Subcutaneous adipose tissue (tissue), 4 donors: ENCODE results near the gene SLC8A2. TPM values are rescaled to one million over a fixed set of nuclear protein-coding genes. Genes with fewer than 3 reads are reported as not detected.

Experiments
- total RNA-seq, 4 donors: library from RNA; depleted of rRNA; stranded (reverse); fragments of >200 nt; gene quantifications; one replicate each; pipeline ENCODE4 v1.1.0, GENCODE V29; 2016
- TF ChIP-seq, protein P1 (sequence below): fragments of 450-650 bp; IDR thresholded peaks from one replicate; pipeline ENCODE4 v1.5.1; 2016; ENCODE audit warnings: low read depth, mild to moderate bottlenecking, control low read depth, antibody characterized with exemption, moderate library complexity

The SLC8A2 gene
- total RNA-seq, 4 donors from 2014 or later: 0.17 to 4.3 (median 0.22) TPM; not detected in 1

DNA sequence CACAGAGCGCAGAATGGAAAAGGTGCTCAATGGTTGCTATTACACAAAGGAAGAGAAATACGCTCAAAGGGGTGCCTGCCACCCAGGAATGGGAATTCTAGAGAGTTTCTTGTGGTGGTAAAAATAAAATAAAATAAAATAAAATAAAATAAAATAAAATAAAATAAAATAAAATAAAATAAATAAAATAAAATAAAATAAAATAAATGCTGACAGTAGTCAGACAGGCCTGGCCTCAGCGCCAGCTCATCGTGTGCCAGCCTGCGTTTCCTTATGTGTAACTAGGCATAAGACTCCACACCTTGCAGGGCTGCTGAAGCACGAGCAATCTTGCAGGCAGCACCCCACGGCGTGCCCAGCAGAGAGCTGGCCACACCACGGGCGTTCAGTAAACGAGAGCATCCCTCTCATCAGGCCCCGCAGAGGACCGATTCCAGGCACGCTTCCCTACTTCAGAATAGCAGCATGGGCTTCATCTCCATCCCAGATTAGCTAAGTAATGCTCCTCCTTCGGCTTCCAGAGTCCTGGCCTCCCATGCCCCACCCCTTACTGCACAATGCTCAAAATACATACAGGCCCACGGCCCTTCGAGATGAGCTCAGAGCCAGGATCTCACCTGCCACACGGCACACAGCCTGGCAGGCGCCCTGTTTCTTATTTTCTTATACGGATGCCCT, 37.6 kb upstream of the SLC8A2 start:
- TF ChIP-seq, protein P1, sequence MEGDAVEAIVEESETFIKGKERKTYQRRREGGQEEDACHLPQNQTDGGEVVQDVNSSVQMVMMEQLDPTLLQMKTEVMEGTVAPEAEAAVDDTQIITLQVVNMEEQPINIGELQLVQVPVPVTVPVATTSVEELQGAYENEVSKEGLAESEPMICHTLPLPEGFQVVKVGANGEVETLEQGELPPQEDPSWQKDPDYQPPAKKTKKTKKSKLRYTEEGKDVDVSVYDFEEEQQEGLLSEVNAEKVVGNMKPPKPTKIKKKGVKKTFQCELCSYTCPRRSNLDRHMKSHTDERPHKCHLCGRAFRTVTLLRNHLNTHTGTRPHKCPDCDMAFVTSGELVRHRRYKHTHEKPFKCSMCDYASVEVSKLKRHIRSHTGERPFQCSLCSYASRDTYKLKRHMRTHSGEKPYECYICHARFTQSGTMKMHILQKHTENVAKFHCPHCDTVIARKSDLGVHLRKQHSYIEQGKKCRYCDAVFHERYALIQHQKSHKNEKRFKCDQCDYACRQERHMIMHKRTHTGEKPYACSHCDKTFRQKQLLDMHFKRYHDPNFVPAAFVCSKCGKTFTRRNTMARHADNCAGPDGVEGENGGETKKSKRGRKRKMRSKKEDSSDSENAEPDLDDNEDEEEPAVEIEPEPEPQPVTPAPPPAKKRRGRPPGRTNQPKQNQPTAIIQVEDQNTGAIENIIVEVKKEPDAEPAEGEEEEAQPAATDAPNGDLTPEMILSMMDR: no peak

- TF ChIP-seq, protein P1: no peak
Measured at GRCh38 chr19:47508721-47509120, 37.0 kb upstream of the SLC8A2 start.

- TF ChIP-seq, protein P1: no peak
Measured at GRCh38 chr19:47507924-47508553, 36.3 kb upstream of the SLC8A2 start.

DNA sequence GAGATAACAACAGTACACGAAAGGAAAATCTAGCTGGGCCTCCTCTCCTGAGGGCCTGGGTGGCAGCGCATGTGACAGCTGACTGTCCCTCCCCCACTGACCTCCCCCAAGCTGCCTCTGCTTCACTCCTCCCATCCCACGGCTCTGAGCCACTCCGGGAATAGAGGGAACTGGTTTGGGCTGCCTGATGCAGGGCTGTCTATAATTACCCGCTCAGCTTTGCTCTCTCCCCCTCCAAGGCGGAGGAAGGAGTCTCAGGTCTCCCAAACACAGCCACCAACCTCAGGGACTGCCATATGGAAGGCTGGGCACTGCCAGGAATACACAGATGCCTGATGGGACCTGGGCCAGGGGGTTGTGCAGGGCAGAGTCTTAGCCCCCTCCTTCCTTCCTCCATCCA, 35.3 kb upstream of the SLC8A2 start:
- TF ChIP-seq, protein P1: no peak

DNA sequence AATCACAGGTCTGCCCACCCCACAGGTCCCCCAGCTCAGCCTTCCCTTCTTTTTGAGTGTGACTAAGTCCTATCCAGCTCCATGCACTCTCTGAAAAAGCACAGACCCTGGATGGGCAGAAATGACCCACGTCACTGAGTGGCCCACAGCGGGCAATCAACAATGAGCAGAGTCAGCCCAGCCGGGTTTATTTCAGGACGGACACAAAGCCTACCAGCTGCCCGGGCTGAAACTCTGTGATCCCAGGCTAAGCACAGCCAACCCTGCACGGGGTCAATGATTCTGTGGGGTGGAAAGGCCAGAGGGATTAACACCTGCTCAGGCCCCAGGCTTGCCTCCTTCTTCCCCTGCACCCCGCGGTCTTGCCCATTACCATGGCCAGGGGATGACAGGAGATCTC, 34.8 kb upstream of the SLC8A2 start:
- TF ChIP-seq, protein P1: no peak

- TF ChIP-seq, protein P1: no peak
Measured at GRCh38 chr19:47505506-47505905, 33.8 kb upstream of the SLC8A2 start.

GRCh38 chr19:47503826-47504150, 32.1 kb upstream of the SLC8A2 start:
- TF ChIP-seq, protein P1: no peak
